Measurements from ENCODE around the gene UBE2E2.
"Not testable (repeated sequence)": the region's sequence is repeated elsewhere in the genome, so short reads cannot be mapped to it uniquely, and the experiment has no call there.

The UBE2E2 gene

GRCh38 chr3:23329471-23330105, 126.5 kb downstream of the UBE2E2 start:
- DNase-seq (ENCODE audit: low spot score): no peak

GRCh38 chr3:23330568-23330967, 127.4 kb downstream of the UBE2E2 start:
- no peak for DNase-seq (ENCODE audit: low spot score)

- no peak for DNase-seq (ENCODE audit: low spot score)
Observed at GRCh38 chr3:23331141-23331935, 128.2 kb downstream of the UBE2E2 start.

GRCh38 chr3:23333633-23334032, 130.5 kb downstream of the UBE2E2 start:
- no peak for DNase-seq (ENCODE audit: low spot score)

DNA sequence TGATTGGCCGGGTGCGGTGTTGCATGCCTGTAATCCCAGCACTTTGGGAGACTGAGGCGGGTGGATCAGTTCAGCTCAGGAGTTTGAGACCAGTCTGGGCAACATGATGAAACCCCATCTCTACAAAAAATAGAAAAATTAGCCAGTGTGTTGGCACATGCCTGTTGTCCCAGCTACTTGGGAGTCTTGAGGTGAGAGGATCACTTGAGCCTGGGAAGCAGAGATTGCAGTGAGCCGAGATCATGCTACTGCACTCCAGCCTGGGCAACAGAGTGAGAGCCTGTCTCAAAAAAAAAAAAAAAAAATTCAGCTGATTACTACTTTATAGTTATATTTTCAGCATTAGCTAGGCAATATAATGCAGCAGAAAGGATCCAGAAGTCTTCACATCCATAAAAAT, 133.7 kb downstream of the UBE2E2 start:
- DNase-seq (ENCODE audit: low spot score): not testable (repeated sequence)

- DNase-seq (ENCODE audit: low spot score): no peak
Observed at GRCh38 chr3:23341147-23341838, 138.2 kb downstream of the UBE2E2 start.

- no peak for DNase-seq (ENCODE audit: low spot score)
Observed at GRCh38 chr3:23342343-23342742, 139.2 kb downstream of the UBE2E2 start.

DNA sequence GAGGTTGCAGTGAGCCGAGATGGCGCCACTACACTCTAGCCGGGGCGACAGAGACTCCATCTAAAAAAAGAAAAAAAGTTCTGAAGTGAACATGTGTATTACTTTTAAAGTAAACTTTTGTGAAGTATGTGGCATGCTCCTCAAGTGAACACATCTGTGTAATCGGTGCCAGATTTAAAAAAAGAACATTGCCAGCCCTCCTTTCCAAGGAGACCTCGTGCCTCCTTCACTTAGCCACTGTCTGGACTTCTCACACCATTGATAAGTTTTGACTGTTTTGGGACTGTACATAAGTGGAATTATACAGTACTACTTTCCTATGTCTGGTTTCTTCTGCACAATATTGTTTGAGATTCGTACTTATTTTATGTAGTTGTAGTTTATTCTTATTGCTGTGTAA, 140.4 kb downstream of the UBE2E2 start:
- DNase-seq (ENCODE audit: low spot score): no peak

DNA sequence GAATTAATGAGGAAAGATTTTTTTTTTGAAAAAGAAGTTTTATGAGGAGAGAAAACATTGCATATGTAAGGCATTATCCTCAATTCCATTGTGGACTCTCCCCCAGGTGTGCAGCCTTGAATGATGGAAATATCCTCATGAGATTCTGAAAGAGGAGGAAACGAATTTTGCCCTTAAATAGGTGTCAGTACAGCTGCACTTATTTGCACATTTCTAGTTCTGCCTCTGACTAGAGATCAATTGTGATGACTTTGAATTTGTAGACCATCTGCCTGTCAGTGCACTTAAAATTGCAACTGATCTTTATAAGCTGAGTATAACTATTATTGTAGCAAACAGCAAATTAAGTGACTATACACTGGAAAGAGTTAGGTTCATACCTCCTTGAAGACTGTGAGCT, 141.8 kb downstream of the UBE2E2 start:
- DNase-seq (ENCODE audit: low spot score): no peak

DNA sequence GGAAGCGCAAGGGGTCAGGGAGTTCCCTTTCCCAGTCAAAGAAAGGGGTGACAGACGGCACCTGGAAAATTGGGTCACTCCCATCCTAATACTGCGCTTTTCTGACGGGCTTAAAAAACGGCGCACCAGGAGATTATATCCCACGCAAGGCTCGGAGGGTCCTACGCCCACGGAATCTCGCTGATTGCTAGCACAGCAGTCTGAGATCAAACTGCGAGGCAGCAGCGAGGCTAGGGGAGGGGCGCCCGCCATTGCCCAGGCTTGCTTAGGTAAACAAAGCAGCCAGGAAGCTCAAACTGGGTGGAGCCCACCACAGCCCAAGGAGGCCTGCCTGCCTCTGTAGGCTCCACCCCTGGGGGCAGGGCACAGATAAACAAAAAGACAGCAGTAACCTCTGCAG, 146.3 kb downstream of the UBE2E2 start:
- DNase-seq (ENCODE audit: low spot score): not testable (repeated sequence)

- DNase-seq (ENCODE audit: low spot score): no peak
Observed at GRCh38 chr3:23356169-23356568, 153.0 kb downstream of the UBE2E2 start.

DNA sequence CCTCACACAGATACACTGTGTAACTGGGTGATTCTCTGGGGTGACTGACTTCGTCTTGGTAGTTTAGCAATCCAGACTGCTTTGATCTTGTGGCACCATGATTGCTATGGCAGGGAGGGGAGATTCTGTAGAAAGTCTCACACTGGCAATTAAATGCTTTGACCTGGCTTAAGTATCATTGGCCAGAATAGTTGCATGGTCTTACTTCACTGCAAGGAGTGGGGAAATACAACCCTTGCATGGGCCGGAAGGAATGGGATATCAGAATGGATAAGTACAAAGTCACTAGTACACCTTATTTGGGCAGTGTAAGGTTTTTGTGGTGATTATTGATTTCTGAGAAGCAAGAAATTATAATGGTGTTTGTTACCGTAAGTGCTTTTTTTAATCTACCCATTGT, 153.8 kb downstream of the UBE2E2 start:
- no peak for DNase-seq (ENCODE audit: low spot score)

DNA sequence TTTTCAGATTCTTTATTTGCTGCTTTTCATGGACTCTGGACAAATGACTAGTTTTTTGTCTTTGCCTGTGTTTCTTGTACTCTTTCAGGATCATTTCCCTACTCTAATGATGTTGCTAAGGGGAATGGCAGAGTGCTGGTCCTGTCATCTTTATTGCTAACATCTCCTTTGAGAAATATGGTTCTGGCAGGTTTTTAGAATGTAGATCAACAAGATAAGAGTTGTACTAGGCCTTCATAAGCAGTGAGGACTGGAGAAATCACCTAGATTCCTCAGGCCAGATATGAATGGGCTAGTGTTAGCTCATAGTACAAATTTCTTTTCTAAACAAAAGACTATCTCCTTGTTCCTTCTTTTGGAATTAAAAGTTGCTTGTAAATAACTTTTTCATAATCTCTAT, 156.0 kb downstream of the UBE2E2 start:
- no peak for DNase-seq (ENCODE audit: low spot score)

DNA sequence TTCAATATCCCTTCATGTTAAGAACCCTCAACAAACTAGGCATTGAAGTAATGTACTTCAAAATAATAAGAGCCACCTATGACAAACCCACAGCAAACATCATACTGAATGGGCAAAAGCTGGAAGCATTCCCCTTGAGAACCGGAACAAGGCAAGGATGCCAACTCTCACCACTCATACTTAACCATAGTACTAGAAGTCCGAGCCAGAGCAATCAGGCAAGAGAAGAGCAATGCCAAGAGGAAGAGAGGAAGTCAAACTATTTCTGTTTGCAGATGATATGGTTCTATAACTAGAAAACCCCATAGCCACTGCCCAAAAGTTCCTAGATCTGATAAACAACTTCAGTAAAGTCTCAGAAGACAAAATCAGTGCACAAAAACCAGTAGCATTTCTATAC, 161.9 kb downstream of the UBE2E2 start:
- DNase-seq (ENCODE audit: low spot score): no peak

GRCh38 chr3:23368731-23369130, 165.6 kb downstream of the UBE2E2 start:
- DNase-seq (ENCODE audit: low spot score): no peak

DNA sequence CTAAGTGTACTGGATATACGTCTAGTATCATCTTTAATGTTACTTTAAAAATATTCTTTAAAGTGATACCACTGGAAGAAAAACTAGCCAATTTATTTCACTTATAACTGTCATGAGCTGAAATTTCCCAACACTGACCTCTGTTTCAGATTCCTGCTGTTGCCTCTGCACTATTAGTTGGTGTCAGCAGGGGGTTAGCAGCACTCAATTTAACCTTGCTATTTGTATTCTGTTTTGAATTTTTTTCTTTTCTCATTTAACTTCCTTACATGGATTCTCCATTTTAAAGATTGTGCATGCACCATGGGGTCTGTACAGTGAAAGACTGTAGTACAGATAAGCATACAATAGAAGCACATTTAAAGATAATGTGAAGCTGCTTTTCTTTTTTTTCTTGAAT, 169.2 kb downstream of the UBE2E2 start:
- DNase-seq (ENCODE audit: low spot score): no peak

DNA sequence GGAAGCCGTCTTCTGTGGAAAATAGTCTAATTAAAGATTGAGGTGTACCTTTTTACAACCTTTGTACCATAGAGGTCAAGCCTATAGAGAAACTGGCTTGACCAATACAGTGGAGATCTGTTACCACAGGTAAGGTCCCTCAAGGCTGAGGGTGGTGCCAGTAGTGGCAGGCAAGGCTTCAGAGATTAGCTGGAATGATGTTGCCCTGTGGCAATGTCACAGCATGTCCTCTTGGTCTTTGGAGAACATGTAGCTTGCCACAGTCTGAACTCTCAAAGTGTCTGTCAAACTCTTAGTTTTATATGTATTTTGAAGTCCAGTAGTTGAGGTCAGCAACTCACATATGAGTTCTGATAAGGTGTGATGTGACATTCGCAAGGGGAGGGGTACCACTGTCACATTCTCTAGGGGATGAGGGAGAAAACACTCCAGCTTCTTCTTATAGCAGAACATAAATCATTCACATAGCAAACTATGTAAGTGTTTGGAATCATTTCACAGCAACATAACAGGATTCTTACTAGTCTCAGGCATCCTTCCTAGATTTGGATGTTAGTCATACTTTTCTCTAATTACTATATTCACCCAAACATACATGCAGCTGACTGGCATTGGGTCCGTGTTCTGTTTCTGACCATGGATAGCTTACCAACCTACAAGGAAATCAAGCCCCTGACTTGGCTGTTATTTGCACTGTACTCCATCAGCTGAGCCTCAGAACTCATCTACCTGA, 173.6 kb downstream of the UBE2E2 start:
- no peak for DNase-seq (ENCODE audit: low spot score)

DNA sequence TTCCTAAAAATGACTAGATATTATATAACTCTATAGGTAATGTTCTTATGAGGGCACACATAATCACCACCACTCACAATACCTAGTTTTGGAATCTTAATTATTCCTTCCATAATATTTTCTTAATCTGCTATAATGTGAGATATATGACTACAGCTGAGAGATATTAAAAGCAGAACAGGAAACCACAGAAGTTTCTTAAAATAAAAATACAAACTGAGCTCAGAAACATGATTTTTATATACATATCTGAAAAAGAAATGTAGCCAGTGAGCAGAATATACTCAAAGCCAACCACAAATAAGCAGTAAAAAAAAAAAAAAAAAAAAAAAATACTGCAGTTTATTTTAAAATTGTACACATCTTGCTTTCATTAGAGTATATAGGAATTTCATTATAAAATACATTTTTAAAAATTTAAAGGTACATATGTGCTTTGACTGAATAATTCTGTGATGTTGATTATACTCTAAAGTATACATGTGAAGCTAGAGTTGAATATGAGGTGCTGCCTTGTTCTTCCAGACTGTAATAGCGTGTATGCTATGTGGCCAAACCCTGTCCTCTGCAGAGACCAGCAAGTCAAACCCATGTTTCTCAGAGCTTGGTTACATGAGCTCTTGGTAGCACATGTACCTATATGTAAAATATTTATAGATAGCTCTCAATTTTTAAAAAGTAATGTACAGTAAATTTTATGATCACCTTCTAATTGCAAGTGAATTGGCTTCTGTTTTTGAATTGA, 175.0 kb downstream of the UBE2E2 start:
- no peak for DNase-seq (ENCODE audit: low spot score)

- no peak for DNase-seq (ENCODE audit: low spot score)
Observed at GRCh38 chr3:23383875-23384274, 180.7 kb downstream of the UBE2E2 start.

DNA sequence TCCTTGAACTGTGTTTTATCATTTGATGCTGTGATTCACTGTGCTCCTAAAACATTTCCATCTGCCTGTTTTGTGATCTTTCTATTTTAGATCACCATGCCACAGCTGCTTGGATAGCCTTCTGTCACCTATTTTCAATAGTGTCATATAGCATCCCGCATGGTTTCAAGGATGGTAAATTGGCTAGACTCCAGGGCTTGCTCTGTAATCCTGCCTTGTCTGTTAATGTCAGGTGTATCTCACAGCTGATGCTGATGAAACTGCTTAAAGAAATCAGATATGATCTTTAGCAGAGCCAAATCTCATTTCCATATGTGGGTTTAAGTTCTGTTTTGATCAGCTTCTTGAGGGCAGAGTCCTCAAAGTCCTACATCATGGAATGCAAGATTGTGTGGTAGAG, 182.2 kb downstream of the UBE2E2 start:
- no peak for DNase-seq (ENCODE audit: low spot score)

DNA sequence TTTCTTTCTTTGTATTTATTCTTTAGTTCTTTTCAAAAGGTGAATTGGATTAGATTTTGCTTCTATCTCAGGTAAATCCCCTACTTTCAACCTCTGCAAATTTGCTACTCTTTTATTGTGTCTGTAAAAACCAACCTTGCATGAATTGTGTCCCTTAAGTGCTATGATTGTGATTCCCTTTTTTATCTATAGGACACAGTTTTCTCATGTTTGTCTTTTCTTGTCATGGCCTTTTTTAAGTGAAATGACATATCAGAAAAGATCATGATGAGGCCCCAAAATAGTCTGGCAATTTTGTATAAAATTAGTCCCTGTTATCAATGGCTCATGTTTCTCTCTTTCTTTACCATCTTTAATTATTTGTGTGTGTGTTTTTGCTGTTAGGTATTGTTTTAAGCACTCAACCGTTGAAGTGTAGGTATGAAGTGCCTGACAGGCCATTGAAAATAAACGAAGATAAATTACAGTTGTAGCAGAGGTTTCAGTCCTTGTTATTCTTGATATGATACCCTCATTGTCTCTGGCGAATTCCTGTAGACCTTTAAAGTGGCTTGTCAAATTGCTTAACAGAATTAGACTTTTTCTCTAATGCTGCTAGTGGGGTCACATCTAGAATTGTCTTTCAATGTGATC, 184.3 kb downstream of the UBE2E2 start:
- no peak for DNase-seq (ENCODE audit: low spot score)

Data from iPS-NIHi11 (cell line).